Measurements from ENCODE around the gene CYB5B.
"Not testable (repeated sequence)": the region's sequence is repeated elsewhere in the genome, so short reads cannot be mapped to it uniquely, and the experiment has no call there.

CYB5B gene

DNA sequence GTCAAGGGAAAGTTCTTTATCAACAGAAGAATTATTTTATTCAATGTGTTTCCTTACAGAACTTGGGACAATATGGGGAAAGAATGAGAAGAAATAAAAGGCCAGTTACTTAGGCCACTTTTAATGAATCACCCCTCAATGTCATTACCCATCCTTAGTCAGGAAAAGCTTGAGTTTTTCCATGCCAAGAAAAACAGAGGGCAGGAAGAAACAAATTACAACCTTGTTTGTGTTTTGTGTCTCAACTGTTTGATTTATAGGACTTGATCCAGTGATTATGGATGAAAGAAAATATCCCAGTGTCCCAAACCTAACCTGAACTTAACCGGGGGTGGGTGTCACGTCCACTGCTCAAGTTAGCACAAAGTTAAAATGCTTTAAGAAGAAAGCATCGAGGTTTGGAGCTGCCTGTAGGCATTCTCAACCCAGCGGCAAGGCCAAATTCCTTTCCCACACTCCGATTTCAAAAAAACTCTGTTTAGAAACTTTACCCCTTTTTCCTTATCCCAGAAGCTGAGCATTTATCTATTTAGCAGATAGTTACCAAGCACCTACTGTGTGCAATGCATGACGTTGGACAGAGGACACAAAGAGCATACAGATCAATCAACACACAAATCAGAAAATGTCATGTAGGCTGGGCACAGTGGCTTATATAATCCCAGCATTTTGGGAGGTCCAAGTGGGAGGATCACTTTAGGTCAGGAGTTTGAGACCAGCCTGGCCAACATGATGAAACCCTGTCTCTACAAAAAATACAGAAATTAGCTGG lies 14.0 kb upstream of the CYB5B start:
- DNase-seq, result no peak

- DNase-seq, result no peak
These were observed 13.1 kb upstream of the CYB5B start for GRCh38 chr16:69411064-69411985.

DNA sequence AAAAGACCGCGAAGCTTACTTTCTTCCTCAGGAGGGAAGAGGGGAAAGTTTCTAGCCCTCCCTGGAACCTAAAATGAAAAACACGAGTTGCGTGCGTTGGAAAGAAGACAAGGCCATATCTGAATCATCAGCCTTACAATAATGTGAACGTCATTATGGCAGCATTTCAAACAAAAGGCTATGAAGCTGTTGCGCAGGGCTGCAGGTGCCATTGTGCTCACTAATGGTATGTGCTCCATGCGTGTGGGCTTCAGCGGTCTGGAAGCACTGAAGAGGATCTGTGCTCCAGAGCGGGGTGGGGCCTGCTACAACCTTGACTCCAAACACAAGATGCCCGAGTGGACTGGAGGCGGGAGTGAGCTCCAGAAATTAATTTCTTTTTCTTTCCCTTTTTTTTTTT lies 12.1 kb upstream of the CYB5B start:
- no peak for DNase-seq

DNA sequence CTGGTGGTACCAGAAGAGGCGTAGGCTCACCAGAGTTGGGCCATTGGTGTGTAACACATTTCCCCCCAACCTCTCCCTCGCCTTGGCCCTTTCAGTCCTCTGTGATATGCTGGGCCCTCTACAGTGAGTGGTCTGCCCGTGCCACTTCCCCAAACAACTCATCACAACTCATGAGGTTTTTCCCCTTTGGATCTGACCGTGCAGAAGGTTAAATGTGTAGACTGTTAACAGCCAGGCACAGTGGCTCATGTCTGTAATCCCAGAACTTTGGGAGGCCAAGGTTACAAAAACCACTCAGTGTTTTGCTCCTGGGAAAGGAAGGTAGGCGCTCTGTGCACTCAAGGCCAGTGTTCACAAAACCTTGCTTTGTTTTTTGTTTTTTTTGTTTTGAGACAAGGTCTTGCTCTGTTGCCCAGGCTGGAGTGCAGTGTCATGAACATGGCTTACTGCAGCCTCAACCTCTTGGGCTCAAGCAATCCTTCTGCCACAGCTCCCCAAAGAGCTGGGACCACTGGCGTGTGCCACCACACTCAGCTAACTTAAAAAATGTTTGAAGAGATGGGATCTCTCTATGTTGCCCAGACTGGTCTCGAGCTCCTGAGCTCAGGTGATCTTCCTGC lies 11.3 kb upstream of the CYB5B start:
- DNase-seq, result no peak

DNA sequence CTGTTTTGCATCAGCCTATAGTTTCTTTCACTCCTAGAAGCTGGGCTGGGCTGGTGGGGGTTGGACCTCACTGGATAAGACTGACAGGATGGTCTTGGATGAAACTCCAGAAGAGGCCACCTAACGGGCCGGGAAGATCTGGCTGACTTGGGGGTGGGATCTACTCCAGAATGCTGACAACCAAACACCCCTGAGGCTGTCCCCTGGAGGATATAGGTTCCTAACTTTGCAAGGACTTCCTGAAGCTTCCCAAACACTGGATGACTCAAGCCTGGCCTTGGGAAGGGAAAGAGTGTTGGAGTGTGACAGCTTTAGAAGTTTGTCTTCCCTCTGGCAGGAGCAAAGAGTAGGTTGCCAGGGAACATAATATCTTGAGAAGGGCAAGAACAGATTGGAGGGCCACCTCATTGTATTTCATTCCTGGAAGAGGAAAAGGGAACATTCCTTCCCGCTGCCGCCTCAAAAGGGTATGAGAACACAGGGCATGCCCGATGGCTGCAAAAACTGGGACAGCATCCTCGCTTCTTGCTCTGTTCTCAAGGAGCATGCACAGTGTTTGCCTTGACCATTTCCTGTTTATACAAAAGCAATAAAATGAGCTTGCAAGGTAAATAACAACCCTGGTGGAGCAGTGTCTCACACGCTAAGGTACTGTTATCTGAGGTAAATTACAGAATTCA lies 6.8 kb upstream of the CYB5B start:
- DNase-seq, result no peak

- no peak for DNase-seq
These were observed 4.5 kb upstream of the CYB5B start for GRCh38 chr16:69419956-69420355.

GRCh38 chr16:69423189-69423588 lies 1.2 kb upstream of the CYB5B start:
- no peak for DNase-seq

- DNase-seq, result no peak
These were observed 741 bp downstream of the CYB5B start for GRCh38 chr16:69424935-69425784.

DNA sequence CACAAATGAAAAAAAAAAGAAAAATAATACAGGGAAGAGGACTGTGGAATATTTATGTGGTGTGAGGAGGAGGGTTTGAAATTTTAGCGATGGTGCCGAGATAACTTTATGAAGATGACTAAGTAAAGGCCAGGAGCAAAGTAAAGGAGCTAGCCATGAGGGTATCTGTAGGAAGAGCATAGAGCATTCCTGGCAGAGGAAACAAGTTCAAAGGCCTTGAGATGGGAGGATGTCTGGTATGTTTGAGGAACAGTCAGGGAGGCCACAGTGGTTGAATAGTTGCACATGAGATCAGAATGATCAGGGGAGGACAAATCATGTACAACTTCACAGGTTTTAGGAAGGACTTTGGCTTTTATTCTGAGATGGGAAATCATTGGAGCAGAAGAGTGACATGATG lies 4.2 kb downstream of the CYB5B start:
- no peak for DNase-seq

DNA sequence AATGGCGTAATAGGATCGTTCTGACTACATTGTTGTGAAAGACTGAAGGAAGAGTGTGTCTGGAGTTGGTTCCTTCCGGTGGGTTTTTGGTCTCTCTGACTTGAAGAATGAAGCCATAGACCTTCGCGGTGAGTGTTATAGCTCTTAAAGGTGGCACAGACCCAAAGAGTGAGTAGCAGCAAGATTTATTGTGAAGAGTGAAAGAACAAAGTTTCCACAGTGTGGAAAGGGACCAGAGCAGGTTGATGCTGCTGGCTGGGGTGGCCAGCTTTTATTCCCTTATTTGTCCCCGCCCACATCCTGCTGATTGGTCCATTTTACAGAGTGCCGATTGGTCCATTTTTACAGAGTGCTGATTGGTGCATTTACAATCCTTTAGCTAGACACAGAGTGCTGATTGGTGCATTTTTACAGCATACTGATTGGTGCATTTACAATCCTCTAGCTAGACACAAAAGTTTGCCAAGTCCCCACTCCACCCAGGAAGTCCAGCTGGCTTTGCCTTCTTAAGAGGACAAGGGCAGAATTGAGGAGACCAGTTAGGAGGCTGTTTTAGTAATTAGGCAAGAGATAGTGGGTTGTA lies 4.7 kb downstream of the CYB5B start:
- DNase-seq, result not testable (repeated sequence)

DNA sequence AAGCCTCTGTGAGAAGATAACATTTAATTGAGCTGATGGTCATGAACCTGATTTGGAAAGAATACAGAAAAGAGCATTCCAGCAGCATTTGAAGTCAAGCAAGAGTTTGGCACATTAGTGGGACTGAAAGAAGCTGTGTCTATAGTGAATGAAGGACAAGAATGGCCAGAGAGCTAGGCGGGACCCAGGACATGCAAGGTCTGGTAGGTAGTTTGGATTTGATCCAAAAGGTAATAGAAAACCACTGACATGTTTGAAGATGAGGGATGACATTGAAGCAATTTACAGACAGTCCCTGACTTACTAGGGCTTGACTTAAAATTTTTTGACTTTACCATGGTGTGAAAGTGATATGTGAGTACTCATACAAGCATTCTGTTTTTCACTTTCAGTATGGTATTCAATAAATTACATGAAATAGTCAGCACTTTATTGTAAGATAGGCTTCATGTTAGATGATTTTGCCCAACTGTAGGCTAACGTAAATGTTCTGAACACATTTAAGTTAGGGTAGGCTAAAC lies 7.6 kb downstream of the CYB5B start:
- DNase-seq, result no peak

DNA sequence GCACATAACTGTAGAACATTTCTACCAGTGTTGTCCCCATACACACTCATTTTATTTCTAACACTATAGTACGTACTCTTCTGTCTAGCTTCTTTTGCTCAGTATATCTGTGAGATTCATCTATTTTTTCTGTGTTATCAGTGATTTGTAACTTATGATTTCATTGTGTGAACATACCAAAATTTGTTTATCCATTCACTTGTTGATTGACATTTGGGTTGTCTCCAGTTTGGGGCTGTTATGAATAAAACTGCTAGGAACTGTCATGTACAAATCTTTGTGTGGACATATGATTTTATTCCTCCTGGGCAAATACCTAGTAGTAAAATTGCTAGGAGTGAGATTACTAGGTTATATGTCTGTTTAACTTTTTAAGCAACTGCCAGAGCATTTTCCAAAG lies 9.6 kb downstream of the CYB5B start:
- DNase-seq, result no peak

GRCh38 chr16:69435977-69436820 lies 11.8 kb downstream of the CYB5B start:
- no peak for DNase-seq

GRCh38 chr16:69436896-69437295 lies 12.5 kb downstream of the CYB5B start:
- DNase-seq, result no peak

DNA sequence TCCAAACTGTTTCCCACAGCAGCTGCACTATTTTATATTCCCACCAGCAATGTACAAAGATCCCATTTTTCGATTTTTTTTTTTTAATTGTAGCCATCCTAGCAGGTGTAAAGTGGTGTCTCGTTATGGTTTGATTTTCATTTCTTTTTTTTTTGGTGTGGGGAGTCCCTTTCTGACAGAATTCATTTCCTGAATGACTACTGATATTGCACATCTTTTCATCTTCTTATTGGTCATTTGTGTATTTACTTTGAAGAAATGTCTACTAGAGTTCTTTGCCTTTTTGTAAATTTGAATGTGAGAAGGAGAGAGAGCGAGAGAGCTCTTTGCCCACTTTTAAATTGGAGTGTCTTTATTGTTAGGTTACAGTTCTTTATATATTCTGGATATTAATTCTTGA lies 14.0 kb downstream of the CYB5B start:
- DNase-seq, result no peak

- no peak for DNase-seq
These were observed 15.8 kb downstream of the CYB5B start for GRCh38 chr16:69440250-69440649.

GRCh38 chr16:69441030-69441429 lies 16.6 kb downstream of the CYB5B start:
- not testable (repeated sequence) for DNase-seq

DNA sequence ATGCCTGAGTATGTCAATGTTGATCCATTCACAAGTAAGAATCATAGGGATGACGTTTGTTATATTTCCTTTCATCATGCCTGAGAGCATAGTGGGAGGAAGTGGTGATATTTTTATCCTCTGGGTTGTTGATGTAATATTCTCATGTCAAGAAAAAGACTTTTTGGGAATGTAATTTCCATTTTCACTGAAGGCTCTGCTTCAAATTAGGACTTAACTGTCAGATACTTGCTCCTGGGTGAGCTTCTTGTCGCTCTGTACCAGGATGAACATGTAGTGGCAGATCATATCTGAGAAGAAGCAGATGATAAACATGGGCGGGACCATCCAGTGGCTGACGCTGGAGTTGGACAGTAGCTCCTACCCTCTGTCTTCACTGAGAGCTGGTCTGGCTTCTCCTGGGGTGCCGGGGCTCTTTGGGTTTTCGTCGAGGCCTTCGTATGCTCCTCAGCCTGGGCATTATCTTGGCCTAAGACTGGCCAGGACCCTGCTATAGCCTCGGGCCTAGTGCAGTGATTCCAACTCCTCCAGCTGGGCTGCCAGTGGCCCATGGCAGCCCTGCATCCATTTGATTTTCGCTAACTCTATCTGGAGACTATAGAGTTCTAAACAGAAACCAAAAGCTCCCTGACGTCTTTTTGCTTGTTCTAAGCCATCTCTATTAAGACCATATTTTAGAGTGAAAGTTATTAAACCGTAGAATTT lies 19.7 kb downstream of the CYB5B start:
- no peak for DNase-seq

GRCh38 chr16:69444873-69445517 lies 20.6 kb downstream of the CYB5B start:
- DNase-seq, result no peak

Data from stimulated activated CD4-positive, alpha-beta T cell treated with anti-CD3 and anti-CD28 coated beads, Interleukin-4, amount 100 ng/mL, for 1 hour (primary cell).